DMS153 treated with DMSO at 0.1 percent for 48 hours (cell line): ENCODE results near the gene ZNF652.
"Not testable (repeated sequence)": the region's sequence is repeated elsewhere in the genome, so short reads cannot be mapped to it uniquely, and the experiment has no call there.

Experiments
- DNase-seq: peaks from one replicate; lab custom pipeline; 2025; ENCODE audit not compliant: unreplicated experiment; lab: John Stamatoyannopoulos, UW

ZNF652 gene

DNA sequence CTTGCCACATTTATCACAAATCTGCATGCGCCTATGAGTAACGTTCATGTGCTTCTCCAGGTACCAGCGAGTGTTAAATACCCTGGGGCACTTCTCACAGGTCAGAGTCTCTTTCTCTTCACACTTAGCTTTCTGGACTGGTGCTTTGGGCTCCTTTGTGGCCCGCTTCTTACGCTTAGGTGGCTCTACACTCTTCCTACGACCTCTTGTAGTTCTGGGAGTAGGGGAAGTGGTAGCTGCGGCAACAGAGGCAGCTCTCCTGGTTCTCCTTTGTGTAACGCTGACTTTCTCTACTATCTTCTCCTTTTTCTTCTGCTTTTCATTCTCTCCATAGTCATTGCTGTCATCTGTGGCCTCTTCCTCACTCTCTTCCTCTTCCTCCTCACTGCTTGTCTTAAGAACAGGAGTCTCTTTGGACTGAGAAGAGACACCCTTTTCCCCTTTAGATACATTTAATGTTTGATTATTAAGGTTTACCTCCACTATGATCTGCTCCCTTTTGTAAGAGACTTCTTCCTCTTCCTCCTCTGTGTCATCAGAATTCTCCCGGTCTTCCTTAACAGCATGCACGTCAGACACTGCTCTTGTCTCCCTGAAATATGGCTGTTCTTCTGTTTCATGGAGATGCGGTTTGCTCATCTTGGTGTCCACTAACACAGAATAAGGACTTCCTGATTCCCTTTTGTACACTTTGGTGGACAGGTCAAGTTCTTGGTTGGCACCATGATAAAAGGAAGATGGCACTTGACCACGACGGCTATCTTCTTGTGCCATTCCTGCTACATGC is 45.0 kb downstream of the ZNF652 start:
- no peak for DNase-seq

DNA sequence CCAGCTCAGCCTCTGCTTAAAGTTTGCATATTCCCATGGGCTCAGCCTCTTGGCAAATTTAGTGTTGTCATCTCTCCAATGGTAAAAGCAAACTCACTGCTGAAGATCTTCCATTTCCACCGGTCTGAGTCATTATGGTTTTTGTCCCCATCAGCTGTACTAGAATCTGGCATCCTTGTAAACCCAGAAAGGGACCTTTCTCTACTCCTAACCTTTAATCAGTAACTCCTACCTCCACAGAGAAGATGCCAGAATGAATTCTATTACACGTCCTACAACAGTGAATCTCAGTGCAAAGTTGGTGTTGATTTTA is 45.8 kb downstream of the ZNF652 start:
- no peak for DNase-seq

DNA sequence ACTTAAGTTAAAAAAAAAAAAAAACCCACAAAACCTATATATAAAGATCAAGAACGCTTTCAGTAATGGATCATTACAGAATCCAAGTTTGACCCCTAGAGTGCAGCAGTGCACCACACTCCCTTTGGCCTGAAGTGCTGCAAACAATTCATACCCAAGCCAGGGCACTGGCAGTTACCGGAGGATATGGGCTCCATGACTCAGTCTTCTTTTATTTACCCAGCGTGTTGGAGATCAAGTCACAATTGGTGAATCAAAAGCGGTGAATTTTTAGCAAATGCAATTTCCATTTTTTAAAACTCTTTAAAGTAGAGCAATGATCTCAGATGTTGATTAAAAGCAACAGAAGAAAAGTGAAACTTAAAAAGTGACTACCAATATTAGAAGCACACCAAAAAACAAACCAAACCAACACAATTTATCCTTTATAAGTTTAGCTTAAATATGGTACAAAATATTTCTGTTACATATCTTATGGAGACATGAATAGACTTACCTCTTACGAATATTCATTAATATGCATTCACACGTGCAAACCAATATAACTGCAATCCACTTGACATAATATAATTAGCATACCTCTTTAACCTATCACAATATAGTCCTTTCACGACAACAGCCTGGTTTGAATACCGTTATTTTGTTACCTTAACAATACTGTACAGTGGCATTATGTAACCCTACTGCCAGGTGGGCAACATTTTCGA is 46.3 kb downstream of the ZNF652 start:
- peak; percentile 78 for DNase-seq

DNA sequence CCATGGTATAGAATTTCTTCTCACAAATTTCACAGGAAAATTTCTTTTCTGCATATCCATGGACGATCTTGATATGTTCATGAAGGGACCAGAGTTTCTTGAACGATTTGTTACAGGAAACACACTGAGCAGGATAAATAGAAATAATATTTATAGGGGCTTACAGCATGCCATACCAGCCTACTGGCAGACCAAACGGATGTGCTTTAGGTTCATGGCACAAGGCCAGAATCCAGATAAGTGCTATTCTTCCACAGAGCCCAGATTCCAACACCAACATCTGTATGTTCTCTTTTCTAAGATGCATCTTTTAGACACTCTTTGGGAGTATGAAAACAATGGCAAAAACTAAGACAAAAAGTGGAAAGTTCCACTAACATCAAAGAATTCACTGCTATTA is 49.3 kb downstream of the ZNF652 start:
- DNase-seq, result no peak

DNA sequence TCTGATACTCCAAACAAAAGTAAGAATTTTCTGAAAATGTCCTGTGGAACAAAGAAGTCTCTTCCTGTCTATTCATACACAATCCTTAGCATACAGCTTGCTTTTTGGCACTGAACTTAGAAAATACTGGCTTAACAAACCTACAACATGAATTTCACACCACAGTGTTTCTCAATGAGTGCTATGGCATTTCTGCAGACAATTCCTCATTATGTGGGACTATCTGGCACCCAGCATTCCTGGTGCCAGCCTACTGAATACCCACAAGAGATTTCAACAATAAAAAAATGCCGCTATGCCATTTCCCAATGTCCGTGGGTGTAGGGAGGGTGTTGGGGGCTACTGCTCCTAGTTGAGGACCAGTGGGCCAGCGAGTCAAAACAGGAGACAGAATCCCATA is 62.1 kb downstream of the ZNF652 start:
- no peak for DNase-seq

DNA sequence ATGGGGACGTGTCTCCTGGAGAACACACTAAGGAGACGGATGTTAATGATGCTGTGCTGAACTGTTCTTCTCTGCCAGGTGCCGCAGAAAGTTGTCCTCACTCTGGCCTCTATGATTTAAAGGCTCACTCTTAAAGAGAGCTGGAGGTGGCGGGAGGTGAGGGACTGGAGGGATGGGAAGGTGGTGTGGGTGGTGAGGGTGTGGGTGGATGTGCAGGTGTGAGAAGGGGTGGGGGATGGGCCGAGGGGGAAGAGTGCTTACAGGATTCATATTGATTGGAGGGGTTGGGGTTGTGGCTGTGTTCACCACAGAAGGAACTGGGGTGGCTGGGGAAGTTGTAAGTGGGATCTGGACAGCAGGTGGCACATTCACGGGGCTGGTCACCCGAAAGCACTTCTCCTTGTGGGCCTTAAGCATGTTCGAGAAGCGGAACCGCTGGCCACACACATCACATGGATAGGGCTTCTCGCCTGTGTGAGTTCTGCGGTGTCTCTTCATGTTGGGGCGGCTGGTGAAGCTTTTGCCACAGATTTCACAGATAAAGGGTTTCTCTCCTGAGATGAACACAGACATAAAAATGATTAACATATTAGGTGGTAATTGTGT is 63.6 kb downstream of the ZNF652 start:
- no peak for DNase-seq

DNA sequence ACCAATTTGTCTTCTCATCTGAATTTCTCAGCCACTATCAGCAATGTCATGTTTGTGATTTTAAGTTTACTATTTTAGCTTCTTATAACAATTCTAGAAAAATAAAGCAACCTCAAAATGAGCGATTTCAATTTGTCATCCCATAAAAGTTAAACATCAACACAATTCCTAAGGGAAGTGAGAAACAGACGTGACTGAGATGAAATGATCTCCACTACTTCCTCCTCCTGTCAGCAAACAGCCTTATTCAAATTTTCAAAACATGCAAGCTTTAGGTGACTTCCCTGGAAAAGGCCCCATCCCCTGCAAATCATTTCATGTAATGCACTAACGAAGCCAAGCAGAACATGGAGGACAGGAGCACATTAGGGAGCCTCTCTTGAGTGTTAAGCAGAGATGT is 64.9 kb downstream of the ZNF652 start:
- no peak for DNase-seq

DNA sequence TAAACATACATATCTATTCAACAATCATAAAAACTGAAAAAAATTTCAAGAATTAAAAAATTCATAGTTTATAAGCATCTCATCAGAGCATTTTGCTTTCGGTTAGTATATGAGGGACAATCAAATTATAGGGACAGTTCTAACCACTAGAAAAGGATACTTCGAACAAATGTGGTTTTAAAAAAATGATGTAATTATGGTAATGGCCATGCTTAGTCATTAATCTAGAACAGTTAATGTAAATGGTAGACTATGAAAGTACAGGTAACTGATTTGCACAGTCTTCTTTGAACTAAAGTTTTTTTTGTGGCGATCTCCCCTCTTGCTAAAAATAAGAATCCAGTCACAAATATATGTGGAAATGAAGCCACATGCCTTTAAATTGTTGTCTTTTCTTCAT is 67.9 kb downstream of the ZNF652 start:
- DNase-seq, result no peak

DNA sequence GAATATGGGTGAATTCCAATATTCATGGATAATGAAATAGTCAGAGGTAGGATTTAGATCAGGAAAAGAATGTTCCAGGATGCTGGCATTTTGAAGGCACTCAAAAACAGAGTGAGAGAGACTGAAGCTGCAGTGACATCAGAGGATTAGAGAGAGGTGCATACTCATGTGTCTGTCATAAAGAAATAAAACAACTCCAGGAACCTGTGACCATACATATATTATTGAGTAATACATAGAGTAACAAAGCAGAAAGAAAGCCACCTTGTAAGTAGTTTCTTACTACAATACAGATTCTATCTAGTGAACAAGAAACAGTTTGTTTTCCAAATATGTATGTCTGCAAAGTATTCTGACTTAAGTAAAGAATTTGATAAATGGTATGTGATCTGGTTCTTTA is 69.1 kb downstream of the ZNF652 start:
- DNase-seq, result no peak

DNA sequence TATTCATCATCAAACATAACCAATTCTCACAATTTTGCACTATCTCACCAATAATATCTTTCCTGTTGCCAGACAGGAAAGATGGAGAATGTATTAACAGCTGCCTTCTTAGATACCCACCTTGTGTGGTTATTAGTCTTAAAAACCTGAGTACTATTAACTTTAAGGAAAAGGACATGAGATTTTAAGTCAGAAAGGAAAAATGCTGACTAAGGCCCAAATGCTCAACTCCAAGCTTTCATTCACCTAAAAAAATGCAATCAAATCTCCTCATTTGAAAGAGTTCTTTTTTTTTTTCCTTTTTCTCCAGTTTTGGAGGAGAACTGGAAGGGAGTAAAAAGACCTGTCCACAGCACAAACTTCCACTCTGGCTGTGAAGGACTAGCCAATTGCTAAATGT is 70.1 kb downstream of the ZNF652 start:
- DNase-seq, result no peak

DNA sequence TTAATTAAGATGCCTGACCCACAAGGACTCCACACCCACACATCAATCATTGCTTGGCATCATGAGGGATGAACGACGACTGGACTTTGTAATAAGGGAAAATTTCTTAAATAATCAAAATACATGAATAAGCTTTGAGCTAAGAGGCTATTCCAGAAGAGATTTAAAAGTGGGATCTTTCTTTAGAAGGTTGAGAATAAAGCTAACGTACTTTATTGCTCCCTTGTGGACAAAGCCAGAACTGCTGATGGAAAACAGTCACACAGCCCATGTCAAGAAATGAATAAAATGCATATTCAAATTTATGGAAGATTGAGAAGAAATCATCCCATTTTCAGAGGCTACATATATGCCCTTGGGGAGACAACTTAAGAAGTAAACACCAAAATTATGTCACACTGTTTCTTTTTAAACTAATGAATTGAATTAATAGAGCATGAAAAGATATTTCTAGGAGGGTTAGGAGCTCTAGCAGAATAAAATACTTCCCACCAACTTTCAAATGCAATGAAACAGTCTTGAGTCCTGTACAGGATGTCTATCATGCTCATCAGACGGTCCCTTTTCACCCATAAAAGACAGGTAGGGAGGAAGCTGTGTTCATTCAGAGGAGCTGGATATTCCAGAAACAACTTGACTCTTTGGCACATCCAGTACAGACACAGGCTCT is 71.2 kb downstream of the ZNF652 start:
- no peak for DNase-seq

DNA sequence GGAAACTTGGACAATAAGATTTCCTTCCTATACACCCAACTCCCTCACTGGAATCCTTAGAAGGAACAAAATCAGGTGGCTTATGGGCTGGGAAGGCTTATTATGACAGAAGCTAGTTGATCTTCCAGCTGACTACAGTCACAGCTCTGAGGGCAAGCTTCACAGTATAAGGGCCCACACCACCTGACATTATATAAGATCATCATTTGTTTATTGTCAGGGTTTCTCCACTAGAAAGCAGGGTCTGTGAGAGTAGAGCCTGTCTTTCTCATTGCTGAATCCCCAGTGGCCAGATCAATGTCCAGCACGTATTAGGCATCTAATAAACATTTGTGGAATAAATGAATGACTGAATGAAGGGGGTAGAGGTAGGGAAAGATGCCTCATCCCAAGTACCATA is 73.7 kb downstream of the ZNF652 start:
- no peak for DNase-seq

DNA sequence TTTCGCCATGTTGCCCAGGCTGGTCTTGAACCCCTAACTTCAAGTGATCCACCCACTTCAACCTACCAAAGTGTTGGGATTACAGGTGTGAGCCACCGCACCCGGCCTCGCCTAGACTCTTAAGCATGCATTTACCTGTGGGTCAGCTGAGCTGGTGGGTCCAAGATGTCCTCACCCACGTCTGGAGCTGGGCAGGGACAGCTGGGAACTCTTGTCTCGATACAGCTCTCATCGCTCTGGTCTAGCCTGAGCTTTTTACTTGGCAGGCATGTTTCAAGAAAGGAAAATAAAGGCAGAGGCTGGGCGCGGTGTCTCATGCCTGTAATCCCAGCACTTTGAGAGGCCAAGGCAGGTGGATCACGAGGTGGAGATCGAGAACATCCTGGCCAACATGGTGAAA is 74.6 kb downstream of the ZNF652 start:
- no peak for DNase-seq

DNA sequence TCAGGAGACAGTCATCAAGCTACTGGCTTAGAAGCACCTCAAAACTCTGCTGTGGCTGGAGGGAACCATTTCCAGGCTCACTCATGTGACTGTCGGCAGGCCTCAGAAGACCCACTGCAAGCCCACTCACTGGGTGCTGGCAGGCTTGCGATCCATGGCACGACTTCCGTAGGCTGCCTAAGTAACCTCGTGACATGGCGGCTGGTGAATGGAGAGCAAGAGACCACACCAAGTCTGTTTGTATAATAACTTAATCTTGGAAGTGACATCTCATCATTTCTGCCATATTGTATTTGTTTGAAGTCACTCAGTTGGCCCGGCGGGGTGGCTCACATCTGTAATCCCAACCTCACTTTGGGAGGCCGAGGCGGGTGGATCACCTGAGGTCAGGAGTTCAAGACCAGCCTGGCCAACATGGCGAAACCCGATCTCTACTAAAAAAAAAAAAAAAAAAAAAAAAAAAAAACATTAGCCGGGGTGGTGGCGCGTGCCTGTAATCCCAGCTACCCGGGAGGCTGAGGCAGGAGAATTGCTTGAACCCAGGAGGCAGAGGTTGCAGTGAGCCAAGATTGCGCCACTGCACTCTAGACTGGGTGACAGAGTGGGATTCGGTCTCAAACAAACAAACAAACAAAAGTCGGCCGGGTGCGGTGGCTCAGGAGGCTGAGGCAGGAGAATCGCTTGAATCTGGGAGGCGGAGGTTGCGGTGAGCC is 75.6 kb downstream of the ZNF652 start:
- DNase-seq, result not testable (repeated sequence)

DNA sequence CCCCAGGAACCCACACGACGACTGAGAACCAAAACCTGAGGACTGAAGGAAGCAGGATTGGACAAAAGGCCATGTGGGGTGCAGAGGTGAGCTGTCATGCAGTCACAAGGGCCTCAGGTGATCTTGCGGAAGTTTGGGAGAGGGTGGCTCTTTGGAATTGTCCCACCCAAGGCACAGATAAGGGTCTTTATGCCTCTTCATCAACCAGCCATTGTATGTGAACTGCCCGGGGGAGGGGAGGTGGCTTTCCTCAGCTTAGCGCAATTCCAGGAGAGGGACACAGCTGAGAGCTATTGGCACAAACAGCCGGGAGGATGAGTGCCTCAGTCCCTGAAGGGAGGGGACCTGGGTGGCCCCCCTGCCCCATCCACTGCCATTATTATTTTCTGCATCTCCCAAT is 76.3 kb downstream of the ZNF652 start:
- no peak for DNase-seq

DNA sequence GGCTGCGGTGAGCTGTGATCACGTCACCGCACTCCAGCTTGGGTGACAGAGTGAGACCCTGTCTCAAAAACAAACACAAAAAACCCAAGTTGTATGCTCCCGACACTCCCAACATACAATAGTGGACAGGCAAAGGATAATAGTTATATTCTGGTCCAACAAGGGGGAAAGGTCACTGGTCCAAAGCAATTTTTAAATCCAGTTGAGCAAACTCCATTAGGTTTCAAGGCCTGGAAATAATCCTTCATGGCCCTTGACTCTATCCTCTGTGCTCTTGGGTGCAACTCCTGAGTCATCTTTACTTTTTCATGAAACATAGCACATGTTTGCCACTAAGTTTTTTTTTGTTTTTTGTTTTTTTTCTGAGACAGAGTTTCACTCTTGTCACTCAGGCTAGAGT is 81.1 kb downstream of the ZNF652 start:
- no peak for DNase-seq

DNA sequence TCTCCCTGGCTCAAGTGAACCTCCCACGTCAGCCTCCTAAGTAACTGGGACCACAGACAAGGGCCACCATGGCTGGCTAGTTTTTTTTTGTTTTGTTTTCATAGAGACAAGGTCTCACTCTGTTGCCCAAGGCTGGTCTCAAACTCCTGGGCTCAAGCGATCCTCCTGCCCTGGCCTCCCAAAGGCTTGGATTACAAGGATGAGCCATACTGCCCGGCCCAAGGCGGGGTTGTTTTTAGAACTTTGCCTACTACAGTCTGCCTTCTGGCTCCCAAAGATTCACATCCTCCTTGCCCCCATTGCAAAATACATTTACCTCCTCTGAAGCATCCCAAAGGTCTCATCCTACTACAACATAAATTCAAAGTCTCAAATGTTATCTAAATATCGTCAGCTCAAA is 82.0 kb downstream of the ZNF652 start:
- no peak for DNase-seq

DNA sequence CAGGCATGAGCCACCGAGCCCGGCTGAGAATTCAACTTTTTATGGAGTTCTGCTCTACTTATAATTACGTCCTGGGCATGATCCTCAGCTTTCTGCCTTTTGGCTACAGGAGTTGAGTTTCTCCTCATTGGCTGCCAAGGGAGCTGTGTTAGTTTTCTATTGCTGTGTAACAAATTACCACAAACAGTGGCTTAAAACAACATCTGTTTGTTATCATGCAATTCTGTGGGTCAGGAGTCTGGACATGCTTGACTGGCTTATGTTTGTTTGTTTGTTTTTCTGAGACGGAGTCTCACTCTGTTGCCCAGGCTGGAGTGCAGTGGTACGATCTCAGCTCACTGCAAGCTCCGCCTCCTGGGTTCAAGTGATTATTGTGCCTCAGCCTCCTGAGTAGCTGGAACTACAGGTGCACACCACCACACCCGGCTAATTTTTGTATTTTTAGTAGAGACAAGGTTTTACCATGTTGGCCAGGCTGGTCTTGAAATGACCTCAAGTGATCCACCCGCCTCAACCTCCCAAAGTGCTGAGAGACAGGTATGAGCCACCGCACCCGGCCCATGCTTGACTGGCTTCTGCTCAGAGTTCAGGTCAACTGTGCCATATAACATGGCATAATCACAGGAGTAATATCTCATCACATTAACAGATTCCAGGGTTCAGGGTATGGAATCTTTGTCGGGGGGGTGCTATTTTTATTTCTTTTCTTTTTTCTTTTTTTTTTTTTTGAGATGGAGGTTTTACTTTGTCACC is 82.6 kb downstream of the ZNF652 start:
- DNase-seq, result not testable (repeated sequence)

DNA sequence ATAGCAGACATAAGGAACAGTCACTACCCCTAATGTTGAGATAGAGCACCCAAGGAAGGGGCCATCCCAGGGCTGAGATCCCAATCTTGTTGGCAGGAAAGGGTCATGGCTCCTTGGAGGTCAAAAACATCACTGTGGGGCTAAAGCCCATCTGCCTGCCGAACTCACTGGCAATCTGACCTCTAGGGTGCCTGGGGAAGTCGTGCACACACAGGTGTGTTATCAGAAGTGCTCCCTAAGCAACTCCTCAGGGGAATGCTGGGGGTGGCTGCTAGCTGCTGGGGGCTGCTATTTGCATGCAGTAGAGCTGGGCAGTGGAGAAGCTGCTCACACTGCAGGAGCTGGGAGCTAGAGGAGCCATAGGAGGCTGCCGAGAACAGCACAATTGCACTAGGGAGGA is 84.0 kb downstream of the ZNF652 start:
- no peak for DNase-seq

DNA sequence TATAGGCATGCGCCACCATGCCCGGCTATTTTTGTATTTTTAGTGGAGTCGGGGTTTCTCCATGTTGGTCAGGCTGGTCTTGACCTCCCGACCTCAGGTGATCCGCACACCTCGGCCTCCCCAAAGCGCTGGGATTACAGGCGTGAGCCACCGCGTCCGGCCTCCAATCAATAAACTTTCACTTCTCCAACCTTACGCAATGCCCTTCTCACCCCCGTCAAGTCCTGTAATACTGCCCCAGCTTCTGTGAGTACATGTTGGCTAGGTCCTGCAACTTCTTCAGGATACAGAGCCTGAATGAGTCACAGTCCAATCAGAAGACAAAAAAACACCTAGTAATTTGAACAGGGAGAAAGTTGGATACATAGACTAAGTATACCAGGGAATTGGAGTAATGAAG is 84.4 kb downstream of the ZNF652 start:
- DNase-seq, result no peak

DNA sequence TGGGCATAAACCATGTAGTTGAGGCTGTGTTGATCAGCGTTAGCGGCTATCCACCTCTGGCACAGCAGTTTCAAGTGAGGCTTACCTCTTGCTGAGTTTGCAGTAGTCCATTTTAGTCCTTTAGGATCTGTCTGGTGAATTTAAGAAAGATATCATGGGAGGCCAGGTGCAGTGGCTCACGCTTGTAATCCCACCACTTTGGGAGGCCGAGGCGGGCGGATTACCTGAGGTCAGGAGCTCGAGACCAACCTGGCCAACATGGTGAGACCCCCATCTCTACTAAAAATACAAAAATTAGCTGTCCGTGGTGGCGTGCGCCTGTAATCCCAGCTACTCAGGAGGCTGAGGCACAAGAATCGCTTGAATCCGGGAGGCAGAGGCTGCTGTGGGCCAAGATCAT is 86.1 kb downstream of the ZNF652 start:
- not testable (repeated sequence) for DNase-seq
